ENCODE measurements around the gene CAPG. TPM values are rescaled to one million over a fixed set of nuclear protein-coding genes. Genes with fewer than 3 reads are reported as not detected.
"Not testable (repeated sequence)": the region's sequence is repeated elsewhere in the genome, so short reads cannot be mapped to it uniquely, and the experiment has no call there.

CAPG gene
- total RNA-seq, 1 experiment from 2014 or later = 5.3 TPM

DNA sequence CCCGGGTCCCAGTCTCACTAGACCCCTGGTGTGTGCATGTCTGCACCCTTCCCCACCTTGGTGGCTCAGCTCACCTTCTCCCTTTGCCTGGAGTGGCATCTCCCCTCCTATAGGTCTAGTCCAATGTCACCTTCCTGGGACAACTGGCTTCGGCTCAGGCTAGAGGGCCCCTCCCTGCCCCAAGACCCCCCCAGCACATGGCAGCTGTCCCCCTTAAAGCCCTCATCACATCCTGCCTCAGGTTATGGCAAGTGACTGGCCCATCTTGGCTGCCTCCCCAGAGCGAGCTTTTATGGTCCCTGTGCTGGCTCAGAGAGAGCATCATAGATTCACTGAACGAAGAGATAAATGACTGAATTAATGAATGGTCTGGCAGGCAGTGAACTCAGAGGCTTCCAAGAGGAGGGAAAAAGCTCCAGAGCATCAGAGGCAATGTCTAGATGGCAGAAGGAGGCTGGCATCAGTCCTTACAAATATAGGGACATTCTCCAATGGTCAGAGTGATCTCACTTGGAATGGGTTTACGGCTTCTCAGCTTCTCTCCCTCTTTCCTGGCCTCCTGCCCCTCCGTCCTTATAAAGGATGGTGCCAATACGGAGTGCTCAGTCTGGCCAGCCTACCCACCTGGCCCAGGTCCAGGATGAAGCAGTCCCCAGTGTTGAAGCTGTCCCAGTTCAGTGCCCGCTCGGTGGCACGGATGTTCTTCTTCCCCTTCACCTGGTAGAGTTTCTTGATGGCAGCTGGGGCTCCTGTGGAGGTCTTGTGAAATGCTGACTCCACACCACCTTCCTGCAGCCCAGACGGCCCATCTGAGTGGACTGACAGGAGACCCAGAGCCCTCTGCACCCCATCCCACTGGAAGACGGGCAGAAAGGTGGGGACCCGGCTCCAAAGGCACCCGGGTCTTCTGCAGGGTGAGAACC, 9.4 kb downstream of the CAPG start:
- DNase-seq (ENCODE audit: low spot score) = peak; percentile 94
- in situ Hi-C loops (cut with HindIII; ENCODE audit: low sequenced_read_pairs) = no loop called here

DNA sequence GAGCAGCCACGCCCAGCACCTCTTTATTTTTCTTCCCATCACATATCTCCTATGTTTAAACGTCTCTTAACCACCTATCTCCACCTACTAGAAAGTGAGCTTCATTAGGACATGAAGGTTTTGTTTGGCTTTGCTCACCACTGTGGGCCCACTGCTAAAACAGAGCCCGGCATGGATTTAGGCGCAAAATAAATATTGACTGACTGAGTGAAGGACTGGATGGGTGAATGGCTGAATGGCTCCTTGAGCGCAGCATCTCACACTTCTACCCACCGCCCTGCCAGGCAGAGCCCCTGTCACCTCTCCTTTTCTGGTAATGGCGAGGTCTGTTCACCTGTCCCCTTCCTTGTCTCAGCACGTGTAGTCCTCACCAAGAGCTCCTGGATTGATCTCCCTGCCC, 10.1 kb downstream of the CAPG start:
- in situ Hi-C loops (cut with HindIII; ENCODE audit: low sequenced_read_pairs) = no loop called here
- no peak for DNase-seq (ENCODE audit: low spot score)

DNA sequence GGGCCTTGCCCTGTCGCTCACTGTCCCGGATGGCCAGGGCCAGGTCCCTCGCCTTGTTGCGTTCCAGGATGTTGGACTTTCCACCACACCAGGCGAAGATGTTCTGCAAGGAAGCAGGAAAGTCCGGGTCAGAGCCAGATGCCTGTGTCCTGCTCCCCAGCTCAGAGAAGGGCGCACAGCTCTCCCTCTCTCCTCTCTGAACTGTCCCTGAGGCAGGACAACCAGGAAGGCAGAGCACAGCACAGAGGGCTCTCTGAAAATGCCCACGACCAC, 11.0 kb downstream of the CAPG start:
- no peak for DNase-seq (ENCODE audit: low spot score)
- in situ Hi-C loops (cut with HindIII; ENCODE audit: low sequenced_read_pairs) = no loop called here

DNA sequence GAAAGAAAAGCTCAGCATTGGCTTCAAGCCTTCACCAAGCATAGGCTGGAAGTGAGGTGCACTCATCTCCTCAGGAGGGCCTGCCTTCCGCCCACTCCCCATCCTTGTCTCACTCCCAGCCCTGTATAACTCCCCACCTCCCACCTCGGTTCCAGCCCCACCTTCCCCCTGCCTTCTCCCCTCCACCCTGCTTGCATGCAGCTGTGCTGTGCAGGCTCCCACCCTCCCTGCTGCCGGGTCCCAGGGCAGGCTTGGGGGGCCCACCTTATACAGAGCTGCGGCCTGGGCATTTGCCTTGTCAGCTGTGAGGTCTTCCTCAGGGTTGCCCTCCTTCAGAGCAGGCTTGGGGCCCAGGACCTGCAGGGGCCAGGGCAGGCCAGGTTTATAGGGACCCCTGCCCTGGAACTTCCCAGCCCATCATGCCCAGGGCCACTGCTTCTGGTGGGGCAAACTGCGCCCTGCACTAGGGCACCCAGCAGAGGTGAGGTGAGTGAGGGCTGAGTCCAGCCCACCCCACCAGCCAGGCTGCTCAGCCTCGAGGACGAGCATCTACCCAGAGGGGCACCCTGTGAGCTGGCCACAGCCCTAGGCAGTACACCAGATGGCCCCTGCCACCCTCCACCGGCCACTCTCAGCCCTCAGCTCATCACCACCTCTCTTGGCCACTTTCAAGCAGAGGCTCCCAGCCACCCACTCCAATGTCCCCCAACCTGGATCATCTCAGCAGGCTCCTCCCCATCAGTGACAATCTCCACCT, 11.6 kb downstream of the CAPG start:
- in situ Hi-C loops (cut with HindIII; ENCODE audit: low sequenced_read_pairs) = no loop called here
- DNase-seq (ENCODE audit: low spot score) = no peak

DNA sequence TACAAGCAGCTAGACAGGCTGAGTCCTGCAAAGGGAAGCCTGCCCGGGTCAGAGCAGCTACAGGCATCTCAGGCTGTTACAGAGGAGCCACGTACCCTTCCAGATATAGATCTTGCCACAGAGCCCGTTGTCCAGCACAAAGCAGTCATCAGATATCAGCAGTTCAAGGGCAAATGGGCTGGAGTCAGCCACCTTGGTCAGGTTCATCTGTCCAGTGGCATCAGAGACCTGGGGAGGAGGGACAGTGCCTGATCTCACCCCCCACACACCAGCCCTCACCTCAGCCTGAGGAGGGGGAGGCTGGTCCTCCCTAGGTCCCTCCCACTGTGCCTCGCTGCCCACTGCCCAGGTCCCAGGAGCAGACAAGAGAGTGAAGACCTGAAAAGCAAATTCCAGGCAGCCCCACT, 12.2 kb downstream of the CAPG start:
- no peak for DNase-seq (ENCODE audit: low spot score)
- in situ Hi-C loops (cut with HindIII; ENCODE audit: low sequenced_read_pairs) = no loop called here

DNA sequence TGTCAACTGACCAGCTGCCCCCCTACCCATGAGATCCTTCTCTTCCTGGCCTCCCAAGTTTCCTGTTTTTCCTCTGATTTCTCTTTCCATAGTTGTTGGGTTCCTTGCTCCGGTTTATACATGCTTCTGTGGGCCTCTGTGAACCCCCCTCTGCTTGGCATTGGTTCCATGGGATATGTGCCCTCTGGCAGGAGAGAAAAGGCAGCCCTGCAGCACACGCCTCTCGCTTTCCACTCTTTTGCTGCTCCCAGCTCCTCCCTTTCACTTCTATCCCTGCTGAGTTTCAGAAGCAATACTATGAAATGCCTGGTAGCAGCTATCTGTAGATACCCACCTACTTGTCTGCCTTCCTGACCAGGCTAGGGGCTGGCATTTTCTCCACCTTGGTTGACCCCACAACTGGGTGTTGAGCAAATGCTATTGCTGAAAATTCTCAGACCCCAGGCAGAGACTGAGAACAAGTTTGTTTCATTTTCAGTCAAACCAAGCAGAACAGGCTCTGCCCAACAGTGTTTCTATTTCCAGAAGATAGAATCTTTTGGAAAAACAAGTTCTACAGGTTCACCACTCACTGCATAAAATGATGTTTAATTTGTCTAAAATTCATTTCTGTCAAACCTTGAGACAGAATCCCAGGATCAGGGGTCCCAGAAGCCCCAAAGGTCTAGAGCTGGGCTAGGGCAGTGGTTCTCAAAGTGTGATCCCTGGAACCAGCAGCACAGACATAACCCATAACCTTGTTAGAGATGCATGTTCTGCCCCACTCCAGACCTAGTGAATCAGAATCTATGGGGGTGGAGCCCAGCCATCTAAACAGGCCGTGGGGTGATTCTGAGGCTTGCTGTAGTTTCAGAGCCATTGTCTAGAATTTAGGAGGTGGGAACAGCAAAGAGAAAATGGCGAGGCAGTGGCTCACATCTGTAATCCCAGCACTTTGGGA, 13.4 kb downstream of the CAPG start:
- in situ Hi-C loops (cut with HindIII; ENCODE audit: low sequenced_read_pairs) = no loop called here

DNA sequence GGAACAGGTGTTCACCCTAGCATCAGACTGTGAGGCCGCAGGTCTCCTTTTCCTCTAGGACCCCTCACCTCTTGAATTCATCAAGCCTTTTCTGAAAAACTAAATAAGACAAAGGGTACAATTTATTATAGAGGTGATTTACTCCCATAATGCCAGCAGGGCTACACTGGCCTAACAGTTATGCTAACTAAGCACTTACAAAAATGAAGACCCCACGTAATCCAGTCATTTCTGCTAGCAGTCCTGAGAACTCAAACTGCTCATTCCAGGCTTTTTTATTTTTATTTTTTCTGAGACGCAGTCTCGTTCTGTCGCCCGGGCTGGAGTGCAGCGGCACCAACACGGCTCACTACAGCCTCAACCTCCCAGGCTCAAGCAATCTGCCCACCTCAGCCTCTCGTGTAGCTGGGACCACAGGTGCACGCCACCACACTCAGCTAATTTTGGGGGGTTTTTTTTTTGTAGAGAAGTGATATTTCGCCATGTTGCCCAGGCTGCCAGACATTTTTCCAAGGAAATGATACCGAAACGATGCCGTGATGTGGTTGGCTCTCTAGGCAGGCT, 14.2 kb downstream of the CAPG start:
- in situ Hi-C loops (cut with HindIII; ENCODE audit: low sequenced_read_pairs) = no loop called here
- no peak for DNase-seq (ENCODE audit: low spot score)

More for the DNA sequence above, 13.4 kb downstream of the CAPG start:
- DNase-seq (ENCODE audit: low spot score) = no peak

DNA sequence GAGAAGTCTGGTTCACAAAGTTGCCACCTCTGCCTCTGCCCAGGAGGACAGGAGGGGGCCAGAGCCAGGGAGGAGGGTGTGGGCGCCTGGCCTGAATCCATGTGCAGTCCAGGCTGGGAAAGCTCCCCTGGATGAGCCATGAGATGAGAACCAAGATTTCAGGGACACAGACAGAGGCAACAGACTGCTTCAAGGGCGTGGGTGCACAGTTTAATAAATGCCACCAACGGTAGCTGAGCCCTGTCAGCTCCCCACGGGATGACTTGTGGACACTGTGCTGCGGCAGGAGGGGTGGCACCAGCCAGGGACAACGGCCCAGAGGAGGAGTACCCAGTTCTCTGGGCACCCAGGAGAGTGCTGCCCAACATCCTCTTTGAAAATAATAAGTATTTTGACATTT, 15.2 kb downstream of the CAPG start:
- DNase-seq (ENCODE audit: low spot score) = no peak
- in situ Hi-C loops (cut with HindIII; ENCODE audit: low sequenced_read_pairs) = no loop called here

DNA sequence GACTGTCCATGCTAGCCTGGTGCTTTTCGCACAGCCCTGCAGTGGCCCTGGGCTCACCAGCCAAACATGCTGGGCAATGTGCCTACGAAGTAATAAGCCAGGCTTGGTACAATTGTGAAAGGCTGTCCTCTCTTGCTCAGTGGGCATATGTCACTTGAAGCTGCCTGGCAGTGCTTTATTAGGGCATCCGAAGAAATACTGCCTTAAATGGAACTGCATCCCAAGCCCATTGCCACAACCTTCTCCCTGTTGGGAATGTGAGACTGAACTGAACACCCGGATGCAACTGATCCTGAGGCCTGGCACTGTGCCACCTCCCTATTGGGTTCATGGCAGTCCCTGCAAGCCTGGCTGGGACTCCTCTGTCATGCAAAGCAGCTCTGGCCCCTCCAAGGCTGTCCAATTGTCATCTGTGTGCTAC, 15.9 kb downstream of the CAPG start:
- in situ Hi-C loops (cut with HindIII; ENCODE audit: low sequenced_read_pairs) = no loop called here
- peak; percentile 94 for DNase-seq (ENCODE audit: low spot score)

DNA sequence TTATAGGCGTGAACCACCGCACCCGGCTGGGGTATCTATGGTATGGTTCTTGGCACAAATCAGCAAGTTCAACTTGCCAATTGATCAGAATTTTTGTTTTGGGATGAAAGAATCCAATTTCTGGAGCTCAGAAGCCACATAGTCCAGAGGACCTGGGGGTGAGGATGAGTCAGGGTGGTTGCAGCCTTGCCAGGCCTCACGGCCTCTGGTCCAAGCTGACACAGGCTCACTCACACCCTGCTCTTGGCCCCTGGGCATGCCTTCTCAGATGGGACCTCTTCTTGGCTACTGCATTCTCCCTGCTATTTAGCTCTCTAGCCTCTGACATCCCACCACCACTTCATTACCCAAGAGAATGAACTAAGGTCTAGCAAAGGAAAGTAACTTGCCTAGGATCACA, 16.3 kb downstream of the CAPG start:
- no peak for DNase-seq (ENCODE audit: low spot score)
- in situ Hi-C loops (cut with HindIII; ENCODE audit: low sequenced_read_pairs) = no loop called here

DNA sequence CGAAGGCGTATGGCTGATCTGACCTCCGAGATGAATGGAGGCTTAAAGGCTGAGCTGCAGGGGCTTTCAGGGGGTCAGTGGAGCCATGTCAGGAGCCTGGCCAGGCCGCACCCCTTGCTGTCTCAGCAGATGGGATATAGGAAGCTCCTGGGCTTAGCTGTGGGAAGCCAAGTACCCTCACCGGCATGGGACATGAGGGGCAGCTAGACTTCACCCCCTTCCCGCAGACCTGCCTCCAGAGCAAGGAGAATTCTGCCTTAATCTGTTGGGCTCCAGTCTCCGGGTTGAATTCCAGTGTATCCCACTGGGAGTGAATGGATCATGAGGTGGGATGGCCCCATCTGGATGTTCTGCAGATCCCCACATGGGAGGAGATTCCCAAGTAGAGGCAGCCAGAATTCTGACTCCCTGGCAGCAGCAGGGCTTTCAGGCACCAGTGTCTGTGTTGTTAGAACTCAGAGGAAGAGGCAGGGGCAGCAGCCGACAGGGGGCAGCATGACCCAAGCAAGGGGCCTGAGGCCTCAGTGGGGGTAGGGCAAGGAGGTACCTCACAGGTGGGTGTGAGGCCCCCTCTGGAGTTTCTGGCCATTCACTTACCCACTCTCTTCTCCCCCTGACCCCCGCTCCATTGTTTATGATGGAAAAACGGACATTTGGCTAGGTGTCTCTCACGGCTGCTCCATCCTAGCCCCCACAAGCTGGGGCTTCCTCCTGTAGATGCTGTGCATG, 19.1 kb downstream of the CAPG start:
- in situ Hi-C loops (cut with HindIII; ENCODE audit: low sequenced_read_pairs) = no loop called here
- peak; percentile 19 for DNase-seq (ENCODE audit: low spot score)

DNA sequence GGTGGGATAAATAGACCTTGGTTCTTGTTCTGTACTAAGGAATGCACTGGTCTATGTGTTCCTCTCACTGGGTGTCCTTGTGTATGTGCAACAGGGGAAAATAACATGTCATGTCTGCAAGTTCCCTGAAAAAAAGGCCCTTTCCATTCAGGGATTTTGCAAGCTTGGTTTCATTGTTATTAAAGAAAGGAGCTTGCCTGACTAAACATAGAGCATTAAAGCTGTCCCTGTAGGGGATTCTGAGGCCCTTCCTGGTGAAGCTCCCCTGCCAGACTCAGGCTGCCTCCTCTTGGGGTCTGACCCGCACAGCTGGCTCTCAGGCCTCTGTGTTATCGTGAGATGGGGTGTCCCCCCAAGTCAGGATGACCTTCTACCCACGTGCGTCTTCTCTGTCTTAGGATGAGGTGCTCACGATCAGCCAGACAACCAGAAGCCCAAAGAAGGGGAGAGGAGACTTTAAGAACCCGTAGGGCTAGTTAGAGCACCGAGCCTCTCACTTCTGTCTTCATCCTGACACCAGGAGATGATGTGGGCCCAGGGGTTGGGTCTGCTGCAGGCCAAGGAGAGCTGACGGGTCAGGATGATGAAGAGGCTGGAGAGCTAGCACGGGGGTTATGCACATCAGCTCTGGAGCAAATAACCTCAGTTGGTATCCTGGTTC, 21.2 kb downstream of the CAPG start:
- DNase-seq (ENCODE audit: low spot score) = no peak
- in situ Hi-C loops (cut with HindIII; ENCODE audit: low sequenced_read_pairs) = no loop called here

DNA sequence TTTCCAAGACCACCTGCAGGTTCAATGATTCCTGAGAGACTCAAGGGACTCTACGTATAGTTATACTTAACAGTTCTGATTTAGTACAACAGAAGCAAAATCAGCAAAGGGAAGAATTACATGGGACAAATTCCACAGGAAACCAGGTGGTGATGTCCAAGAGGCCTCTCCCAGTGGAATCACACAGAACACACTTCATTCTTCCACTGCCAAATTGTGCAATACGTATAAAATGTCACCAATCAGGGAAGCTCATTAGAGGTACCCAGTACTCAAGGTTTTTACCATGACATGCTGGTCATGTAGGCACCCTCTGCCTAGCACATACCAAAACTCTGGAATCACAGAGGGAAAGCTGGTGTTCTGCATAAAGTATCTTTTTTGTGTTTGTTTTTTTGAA, 22.4 kb downstream of the CAPG start:
- DNase-seq (ENCODE audit: low spot score) = no peak
- in situ Hi-C loops (cut with HindIII; ENCODE audit: low sequenced_read_pairs) = no loop called here

DNA sequence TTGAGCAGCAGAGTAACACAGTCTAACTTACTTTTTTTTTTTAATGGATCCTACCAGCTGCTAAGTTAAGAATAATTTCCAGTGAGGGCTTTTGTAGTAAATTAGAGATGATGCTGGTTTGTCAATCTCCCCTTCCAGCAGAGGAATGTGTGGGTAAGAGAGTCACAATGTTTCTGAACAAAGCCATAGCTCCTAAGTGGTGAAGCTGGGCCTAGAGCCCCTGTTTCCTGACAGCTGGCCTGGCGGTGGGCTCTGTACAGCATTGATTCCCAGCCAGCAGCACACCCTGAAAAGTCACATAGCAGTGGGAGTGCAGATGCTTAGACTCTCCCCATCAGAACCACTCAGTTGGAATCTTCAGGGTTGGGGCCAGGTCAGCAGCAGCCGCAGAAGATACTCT, 24.4 kb downstream of the CAPG start:
- in situ Hi-C loops (cut with HindIII; ENCODE audit: low sequenced_read_pairs) = no loop called here

DNA sequence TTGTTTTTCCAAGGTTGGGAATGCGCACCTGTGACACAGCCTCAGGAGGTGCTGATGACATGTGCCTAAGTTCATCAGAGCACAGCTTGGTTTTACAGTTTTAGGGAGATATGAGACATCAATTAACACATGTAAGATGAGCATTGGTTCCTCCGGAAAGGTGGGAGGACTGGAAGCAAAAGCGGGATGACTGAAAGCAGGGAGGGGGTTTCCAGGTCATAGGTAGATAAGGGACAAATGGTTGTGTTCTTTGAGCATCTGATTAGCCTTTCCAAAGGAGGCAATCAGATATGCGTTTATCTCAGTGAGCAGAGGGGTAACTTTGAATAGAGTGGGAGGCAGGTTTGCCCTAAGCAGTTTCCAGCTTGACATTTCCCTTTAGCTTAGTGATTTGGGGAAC, 26.3 kb downstream of the CAPG start:
- in situ Hi-C loops (cut with HindIII; ENCODE audit: low sequenced_read_pairs) = no loop called here
- DNase-seq (ENCODE audit: low spot score) = no peak

More for the DNA sequence above, 24.4 kb downstream of the CAPG start:
- no peak for DNase-seq (ENCODE audit: low spot score)

DNA sequence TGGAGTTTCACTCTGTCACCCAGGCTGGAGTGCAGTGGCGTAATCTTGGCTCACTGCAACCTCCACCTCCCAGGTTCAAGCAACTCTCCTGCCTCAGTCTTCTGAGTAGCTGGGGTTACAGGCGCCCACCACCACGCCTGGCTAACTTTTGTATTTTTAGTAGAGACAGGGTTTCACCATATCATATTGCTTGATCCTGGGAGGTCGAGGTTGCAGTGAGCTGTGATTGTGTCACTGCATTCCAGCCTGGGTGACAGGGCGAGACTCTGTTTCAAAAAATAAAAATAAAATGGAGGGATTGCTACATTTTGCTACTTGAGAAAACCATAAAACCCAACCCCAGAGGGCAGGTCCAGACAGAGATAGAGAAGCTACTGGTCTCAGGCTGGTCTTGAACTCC, 27.0 kb downstream of the CAPG start:
- DNase-seq (ENCODE audit: low spot score); in situ Hi-C loops (cut with HindIII; ENCODE audit: low sequenced_read_pairs): not testable (repeated sequence)

DNA sequence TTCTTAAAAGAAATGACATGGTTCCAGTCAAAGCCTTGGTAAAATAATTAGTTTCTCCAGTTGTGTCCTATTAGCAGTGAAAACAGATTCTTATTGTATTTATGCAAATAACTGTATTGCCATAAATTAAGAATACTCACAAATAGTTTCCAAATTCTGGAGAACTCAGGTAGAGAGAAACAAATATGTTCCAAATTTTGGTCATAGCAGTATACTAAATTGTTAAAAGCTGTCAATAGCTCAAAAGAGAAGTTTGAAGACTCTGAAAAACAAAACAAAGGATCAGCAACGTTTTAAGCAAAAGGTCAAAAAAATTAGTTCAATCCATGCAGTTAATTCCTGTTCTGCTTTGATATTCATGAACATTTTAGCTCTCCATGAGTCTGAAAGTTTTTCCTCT, 30.1 kb downstream of the CAPG start:
- DNase-seq (ENCODE audit: low spot score) = no peak
- in situ Hi-C loops (cut with HindIII; ENCODE audit: low sequenced_read_pairs) = no loop called here

DNA sequence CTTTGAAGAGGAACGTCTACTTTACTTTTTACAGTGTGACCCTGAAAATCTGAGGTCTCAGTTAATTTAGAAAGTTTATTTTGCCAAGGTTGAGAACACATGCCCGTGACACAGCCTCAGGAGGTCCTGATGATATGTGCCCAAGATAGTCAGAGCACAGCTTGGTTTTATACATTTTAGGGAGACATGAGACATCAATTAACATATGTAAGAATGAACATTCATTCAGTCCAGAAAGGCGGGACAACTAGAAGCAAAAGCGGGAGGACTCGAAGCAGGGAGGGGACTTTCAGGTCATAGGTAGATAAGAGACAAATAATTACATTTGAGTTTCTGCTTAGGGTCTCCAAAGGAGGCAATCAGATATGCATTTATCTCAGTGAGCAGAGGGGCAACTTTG, 31.9 kb downstream of the CAPG start:
- in situ Hi-C loops (cut with HindIII; ENCODE audit: low sequenced_read_pairs) = no loop called here

More for the DNA sequence above, 31.9 kb downstream of the CAPG start:
- no peak for DNase-seq (ENCODE audit: low spot score)
